Uterus (tissue), 2 donors: ENCODE measurements around the gene ZNF689.

Experiments
- POLR2A ChIP-seq, 2 donors: fragments of 450-650 bp; IDR thresholded peaks; one replicate each; pipeline ENCODE4 v1.6.1; 2016; ENCODE audit warnings: antibody characterized with exemption in 2 of 2, mild to moderate bottlenecking in 1 of 2, moderate library complexity in 1 of 2
- TF ChIP-seq, protein P1 (sequence below), 4 experiments: fragments of 200-600 bp in 2 of 4; fragments of 450-650 bp in 2 of 4; sonication (generic) in 2 of 4; IDR thresholded peaks; one replicate each; pipeline ENCODE4 v1.5.1; 2016 to 2019; ENCODE audit warnings: antibody characterized with exemption in 4 of 4, mild to moderate bottlenecking in 2 of 4, moderate library complexity in 1 of 4

DNA sequence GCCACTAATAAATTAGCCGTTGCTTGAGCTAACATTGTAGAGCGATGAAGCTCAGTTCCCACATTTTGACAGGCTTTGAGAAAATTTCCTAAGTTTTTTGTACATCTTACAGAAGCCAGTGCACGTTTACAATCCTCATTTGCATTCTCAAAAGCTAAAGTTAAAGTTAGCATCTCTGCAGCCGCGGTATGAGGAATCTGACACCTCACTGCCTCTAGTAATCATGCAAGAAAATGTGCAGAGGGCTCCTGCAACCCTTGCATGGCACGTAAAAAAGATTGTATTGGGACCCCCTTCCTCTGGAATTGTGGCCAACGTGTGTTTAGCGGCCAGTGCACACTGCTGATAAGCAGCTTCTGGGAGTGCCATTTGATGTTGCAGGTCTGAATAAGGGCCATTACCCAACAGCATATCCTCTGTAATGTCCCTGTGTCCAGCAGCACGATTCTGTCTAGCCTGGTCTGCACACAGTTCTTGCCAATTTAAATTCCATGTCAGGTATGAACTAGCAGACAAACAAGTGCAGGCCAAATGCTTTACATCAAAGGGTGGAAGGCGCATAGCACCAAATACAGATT lies 12.4 kb upstream of the ZNF689 start:
- TF ChIP-seq, protein P1, sequence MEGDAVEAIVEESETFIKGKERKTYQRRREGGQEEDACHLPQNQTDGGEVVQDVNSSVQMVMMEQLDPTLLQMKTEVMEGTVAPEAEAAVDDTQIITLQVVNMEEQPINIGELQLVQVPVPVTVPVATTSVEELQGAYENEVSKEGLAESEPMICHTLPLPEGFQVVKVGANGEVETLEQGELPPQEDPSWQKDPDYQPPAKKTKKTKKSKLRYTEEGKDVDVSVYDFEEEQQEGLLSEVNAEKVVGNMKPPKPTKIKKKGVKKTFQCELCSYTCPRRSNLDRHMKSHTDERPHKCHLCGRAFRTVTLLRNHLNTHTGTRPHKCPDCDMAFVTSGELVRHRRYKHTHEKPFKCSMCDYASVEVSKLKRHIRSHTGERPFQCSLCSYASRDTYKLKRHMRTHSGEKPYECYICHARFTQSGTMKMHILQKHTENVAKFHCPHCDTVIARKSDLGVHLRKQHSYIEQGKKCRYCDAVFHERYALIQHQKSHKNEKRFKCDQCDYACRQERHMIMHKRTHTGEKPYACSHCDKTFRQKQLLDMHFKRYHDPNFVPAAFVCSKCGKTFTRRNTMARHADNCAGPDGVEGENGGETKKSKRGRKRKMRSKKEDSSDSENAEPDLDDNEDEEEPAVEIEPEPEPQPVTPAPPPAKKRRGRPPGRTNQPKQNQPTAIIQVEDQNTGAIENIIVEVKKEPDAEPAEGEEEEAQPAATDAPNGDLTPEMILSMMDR (IDR thresholded peaks at IDR 0.05): no peak
- no peak for TF ChIP-seq POLR2A (IDR thresholded peaks at IDR 0.05)
